Fibroblast of lung (primary cell): ENCODE data around the gene DOCK3. TPM values are rescaled to one million over a fixed set of nuclear protein-coding genes. Genes with fewer than 3 reads are reported as not detected.

ENCODE experiments used
- DNase-seq, 2 donors: peaks; one replicate each; pipeline versions ENCODE4 v3.0.0 to v3.0.0-alpha.2; 2010; ENCODE audit warnings: low read depth in 2 of 2
- H2AFZ ChIP-seq: 2 replicates; pipeline ENCODE4 v1.5.1; 2012; ENCODE audit warnings: low read length, control low read depth, inconsistent platforms
- H3K27ac ChIP-seq: 2 replicates; pipeline ENCODE4 v1.5.1; 2011; ENCODE audit warnings: low read length, control low read depth; ENCODE audit not compliant: insufficient read depth
- H3K27me3 ChIP-seq: 2 replicates; pipeline ENCODE4 v1.5.1; 2011; ENCODE audit warnings: mild to moderate bottlenecking, low read length; ENCODE audit not compliant: control insufficient read depth, insufficient read depth
- H3K36me3 ChIP-seq: 2 replicates; pipeline ENCODE4 v1.5.1; 2011; ENCODE audit warnings: low read length; ENCODE audit not compliant: control insufficient read depth, insufficient read depth
- H3K4me1 ChIP-seq: 2 replicates; pipeline ENCODE4 v1.5.1; 2011; ENCODE audit warnings: low read length; ENCODE audit not compliant: control insufficient read depth, insufficient read depth; ENCODE audit errors: extremely low read depth
- H3K4me2 ChIP-seq: 2 replicates; pipeline ENCODE4 v1.5.1; 2011; ENCODE audit warnings: low read length, control low read depth; ENCODE audit not compliant: insufficient read depth; ENCODE audit errors: extremely low read depth
- H3K4me3 ChIP-seq, 4 experiments: fragments of 200-600 bp in 1 of 4; sonication (generic) in 1 of 4; replicated peaks in 1 of 4; 2 replicates each; pipeline ENCODE4 v1.5.1; 2011 to 2016; ENCODE audit warnings: low read length in 4 of 4, low read depth in 3 of 4, mild to moderate bottlenecking in 3 of 4, control low read depth in 2 of 4, inconsistent platforms in 1 of 4, mixed read lengths in 1 of 4; ENCODE audit not compliant: insufficient read depth in 1 of 4; ENCODE audit errors: control extremely low read depth in 1 of 4
- H3K79me2 ChIP-seq: 2 replicates; pipeline ENCODE4 v1.5.1; 2012; ENCODE audit warnings: mild to moderate bottlenecking, low read length, inconsistent platforms; ENCODE audit not compliant: control insufficient read depth, insufficient read depth
- H3K9ac ChIP-seq: 2 replicates; pipeline ENCODE4 v1.5.1; 2011; ENCODE audit warnings: mild to moderate bottlenecking, low read length, control low read depth; ENCODE audit not compliant: insufficient read depth
- H3K9me3 ChIP-seq: 2 replicates; pipeline ENCODE4 v1.5.1; 2012; ENCODE audit warnings: low read depth, low read length; ENCODE audit not compliant: control insufficient read depth, insufficient read depth
- H4K20me1 ChIP-seq: 2 replicates; pipeline ENCODE4 v1.5.1; 2011; ENCODE audit warnings: low read length; ENCODE audit not compliant: control insufficient read depth, insufficient read depth; ENCODE audit errors: extremely low read depth
- EZH2 ChIP-seq: IDR thresholded peaks from 2 replicates; pipeline ENCODE4 v1.5.1; 2012; ENCODE audit warnings: low read length, control low read depth, mild to moderate bottlenecking; ENCODE audit errors: missing control alignments
- polyA plus RNA-seq, 2 donors: library from polyadenylated mRNA; depleted of rRNA in 1 of 2; stranded (reverse) in 1 of 2; unstranded in 1 of 2; fragments of >200 nt; gene quantifications; 2 replicates each; pipeline ENCODE4 v1.2.1, GENCODE V29; 2011 to 2012; ENCODE audit warnings: missing spikeins in 1 of 2
- total RNA-seq: library from RNA; depleted of rRNA; stranded (reverse); fragments of >200 nt; gene quantifications from 2 replicates; pipeline ENCODE4 v1.2.1, GENCODE V29; 2014
- TF ChIP-seq, protein P1 (sequence below), 2 donors: IDR thresholded peaks in 1 of 2; conservative IDR thresholded peaks in 1 of 2; 1 replicate in 1 of 2; 2 replicates in 1 of 2; pipeline ENCODE4 v1.5.1; 2011 to 2012; ENCODE audit warnings: low read length in 2 of 2, control low read depth in 1 of 2, inconsistent platforms in 1 of 2, low read depth in 1 of 2, mild to moderate bottlenecking in 1 of 2

Gene DOCK3
- total and polyA plus RNA-seq, 2 donors (not counting 1 experiment from before 2014, with no cell fraction given), result 0.07 to 0.17 TPM

DNA sequence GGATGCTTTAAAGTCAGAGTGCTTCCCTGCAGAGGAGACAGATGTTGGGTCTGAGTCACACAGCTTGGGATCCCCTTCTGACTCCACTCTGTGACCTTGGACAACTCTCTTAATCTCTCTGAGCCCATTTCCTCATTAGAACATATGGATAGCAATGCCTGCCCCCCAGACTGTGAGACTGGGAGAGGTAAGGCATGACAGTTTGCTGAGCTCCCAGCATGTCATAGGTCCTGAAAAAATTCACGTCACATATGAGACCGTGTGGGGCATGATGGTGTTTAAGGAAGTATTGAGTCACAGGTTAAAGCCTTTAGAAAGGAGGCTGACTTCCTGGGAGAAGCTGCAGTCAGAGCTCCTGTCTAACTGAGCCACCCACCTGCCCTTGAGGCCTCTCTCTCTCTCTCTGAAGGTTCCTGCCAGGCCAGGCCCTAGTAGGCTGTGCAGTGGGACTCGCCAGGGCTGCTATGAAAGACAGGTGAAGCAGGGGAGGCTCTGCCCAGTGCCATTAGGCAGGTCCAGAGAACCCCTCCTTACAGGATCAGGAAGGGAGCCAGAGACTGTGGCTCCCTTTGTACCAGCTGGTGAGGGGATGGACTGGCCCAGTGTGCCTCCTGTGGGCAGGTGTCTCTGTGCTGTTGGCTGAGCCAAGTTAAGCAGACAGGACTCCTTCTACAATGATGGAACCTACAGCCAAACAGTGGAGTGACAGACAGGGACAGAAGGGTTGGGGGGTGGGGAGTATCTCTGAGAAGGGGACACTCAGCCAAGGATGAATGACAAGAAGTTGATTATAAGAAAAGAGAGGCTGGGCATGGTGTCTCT lies 19.5 kb upstream of the DOCK3 start:
- Histone ChIP-seq H3K9ac (no peak overlapping the region), H4K20me1 (no peaks in the 10 kb centered on the region), H3K36me3 (no peaks in the 10 kb centered on the region), H3K79me2 (no peaks in the 10 kb centered on the region), H3K4me1 (no peaks in the 10 kb centered on the region), H3K4me3 (no peak overlapping the region), H3K27me3 (no peaks in the 10 kb centered on the region), H3K9me3 (no peaks in the 10 kb centered on the region), H2AFZ (no peak overlapping the region), H3K4me2 (no peak overlapping the region), H3K27ac (no peak overlapping the region)
- TF ChIP-seq, protein P1, sequence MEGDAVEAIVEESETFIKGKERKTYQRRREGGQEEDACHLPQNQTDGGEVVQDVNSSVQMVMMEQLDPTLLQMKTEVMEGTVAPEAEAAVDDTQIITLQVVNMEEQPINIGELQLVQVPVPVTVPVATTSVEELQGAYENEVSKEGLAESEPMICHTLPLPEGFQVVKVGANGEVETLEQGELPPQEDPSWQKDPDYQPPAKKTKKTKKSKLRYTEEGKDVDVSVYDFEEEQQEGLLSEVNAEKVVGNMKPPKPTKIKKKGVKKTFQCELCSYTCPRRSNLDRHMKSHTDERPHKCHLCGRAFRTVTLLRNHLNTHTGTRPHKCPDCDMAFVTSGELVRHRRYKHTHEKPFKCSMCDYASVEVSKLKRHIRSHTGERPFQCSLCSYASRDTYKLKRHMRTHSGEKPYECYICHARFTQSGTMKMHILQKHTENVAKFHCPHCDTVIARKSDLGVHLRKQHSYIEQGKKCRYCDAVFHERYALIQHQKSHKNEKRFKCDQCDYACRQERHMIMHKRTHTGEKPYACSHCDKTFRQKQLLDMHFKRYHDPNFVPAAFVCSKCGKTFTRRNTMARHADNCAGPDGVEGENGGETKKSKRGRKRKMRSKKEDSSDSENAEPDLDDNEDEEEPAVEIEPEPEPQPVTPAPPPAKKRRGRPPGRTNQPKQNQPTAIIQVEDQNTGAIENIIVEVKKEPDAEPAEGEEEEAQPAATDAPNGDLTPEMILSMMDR (conservative IDR thresholded peaks at IDR 0.05 in 1 of 2, IDR thresholded peaks at IDR 0.05 in 1 of 2; ENCODE audit: low read depth in 1 of 2, low read length in 2 of 2), result no peak
- no peak for TF ChIP-seq EZH2
- no peak for DNase-seq

DNA sequence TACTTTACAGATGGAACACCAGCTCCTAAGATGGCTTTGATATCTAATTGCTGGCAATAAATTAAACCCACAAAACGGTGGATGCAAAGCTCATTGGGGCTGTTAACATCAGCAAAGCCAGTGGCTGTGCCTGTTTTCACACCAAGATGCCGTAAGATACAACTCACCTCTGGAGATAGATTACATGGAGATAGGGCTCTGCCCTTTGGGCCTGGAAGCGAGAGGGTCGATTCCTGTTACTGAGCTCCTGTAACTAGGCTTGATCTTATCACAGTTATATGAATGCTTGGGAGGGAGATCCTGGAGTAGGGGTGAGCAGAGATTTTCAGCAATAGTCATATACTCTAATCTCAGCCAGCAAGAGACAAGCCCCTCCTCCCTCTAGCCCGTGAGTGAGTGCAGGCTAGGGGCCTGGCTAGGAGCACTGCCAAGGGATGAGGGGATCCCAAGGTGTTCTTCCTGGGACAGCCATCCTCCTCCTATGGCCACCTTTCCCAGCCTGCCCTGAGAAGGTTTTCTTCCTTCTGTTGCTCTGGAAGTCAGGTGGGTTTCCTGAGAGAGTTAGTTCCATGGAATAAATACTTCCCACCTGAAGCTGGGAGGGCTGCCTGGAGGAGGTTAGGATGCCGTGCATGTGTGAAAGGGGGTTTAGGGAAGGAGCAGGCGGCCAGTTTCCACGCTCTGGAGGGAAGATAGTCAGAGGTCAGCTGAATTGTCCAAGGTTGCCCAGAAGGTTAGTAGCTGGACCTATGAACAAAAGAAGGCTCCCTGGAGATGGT lies 18.1 kb upstream of the DOCK3 start:
- H3K27ac ChIP-seq, result no peak overlapping the region
- no peaks in the 10 kb centered on the region for H3K36me3 ChIP-seq
- no peak overlapping the region for H2AFZ ChIP-seq
- H3K27me3 ChIP-seq, result no peaks in the 10 kb centered on the region
- DNase-seq, result no peak
- H3K9me3 ChIP-seq, result no peaks in the 10 kb centered on the region
- TF ChIP-seq, protein P1 (conservative IDR thresholded peaks at IDR 0.05 in 1 of 2, IDR thresholded peaks at IDR 0.05 in 1 of 2; ENCODE audit: low read depth in 1 of 2, low read length in 2 of 2), result no peak
- TF ChIP-seq EZH2, result no peak
- H3K4me1 ChIP-seq, result no peaks in the 10 kb centered on the region
- H3K9ac ChIP-seq, result no peak overlapping the region
- H3K79me2 ChIP-seq, result no peaks in the 10 kb centered on the region
- no peak overlapping the region for H3K4me3 ChIP-seq
- H3K4me2 ChIP-seq, result no peak overlapping the region
- H4K20me1 ChIP-seq, result no peaks in the 10 kb centered on the region

DNA sequence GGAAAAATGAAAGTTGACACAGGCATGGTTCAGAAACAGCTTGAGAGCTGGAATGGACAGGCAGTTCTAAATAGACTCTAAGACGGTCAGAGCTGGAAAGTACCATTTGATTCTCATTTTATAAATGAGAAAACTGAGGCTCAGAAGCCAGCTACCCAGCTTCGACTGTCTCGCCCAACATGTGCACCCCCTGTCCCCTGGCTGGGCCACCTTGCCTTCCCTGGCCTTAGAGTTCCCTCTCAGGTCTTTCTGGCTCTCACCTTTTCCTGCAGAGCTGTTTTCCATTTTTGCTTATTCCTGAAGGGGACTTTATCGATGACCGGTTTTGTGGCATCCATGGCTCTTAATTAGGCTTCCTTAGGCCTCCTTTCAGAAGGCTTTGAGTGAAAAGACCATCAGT lies 17.3 kb upstream of the DOCK3 start:
- Histone ChIP-seq H3K4me3 (no peak overlapping the region), H3K36me3 (no peaks in the 10 kb centered on the region), H3K27ac (no peak overlapping the region), H3K4me1 (no peaks in the 10 kb centered on the region), H3K9me3 (no peaks in the 10 kb centered on the region), H3K79me2 (no peaks in the 10 kb centered on the region), H3K4me2 (no peak overlapping the region), H4K20me1 (no peaks in the 10 kb centered on the region), H2AFZ (no peak overlapping the region), H3K27me3 (no peaks in the 10 kb centered on the region), H3K9ac (no peak overlapping the region)
- DNase-seq, result no peak
- TF ChIP-seq EZH2, result no peak
- TF ChIP-seq, protein P1 (conservative IDR thresholded peaks at IDR 0.05 in 1 of 2, IDR thresholded peaks at IDR 0.05 in 1 of 2; ENCODE audit: low read depth in 1 of 2, low read length in 2 of 2), result no peak
